K562 (cell line): Measurements from ENCODE around the gene RNASE4. TPM values are rescaled to one million over a fixed set of nuclear protein-coding genes. Genes with fewer than 3 reads are reported as not detected.

Experiments used
- DIDO1 ChIP-seq: fragments of 450-650 bp; IDR thresholded peaks from 2 replicates; pipeline ENCODE4 v1.6.1; 2016; ENCODE audit warnings: low read depth, missing biosample characterization, missing genetic modification characterization
- GABPB2 ChIP-seq: fragments of 250-450 bp; sonication (Bioruptor Pico); conservative IDR thresholded peaks from 2 replicates; pipeline ENCODE4 v1.5.1; 2021; ENCODE audit warnings: mild to moderate bottlenecking
- KLF13 ChIP-seq: fragments of 450-650 bp; IDR thresholded peaks from 2 replicates; pipeline ENCODE4 v1.6.1; 2016; ENCODE audit warnings: missing genetic modification characterization, low read depth, mild to moderate bottlenecking, missing compliant biosample characterization, moderate library complexity, borderline replicate concordance
- MGA ChIP-seq: fragments of 450-650 bp; IDR thresholded peaks from 2 replicates; pipeline ENCODE4 v1.6.1; 2016; ENCODE audit warnings: mild to moderate bottlenecking, moderate library complexity
- POLR3A ChIP-seq: IDR thresholded peaks from 2 replicates; pipeline ENCODE4 v1.6.1; 2011; ENCODE audit warnings: borderline replicate concordance, mild to moderate bottlenecking, moderate library complexity; ENCODE audit not compliant: insufficient read length, insufficient read depth; ENCODE audit errors: extremely low read depth
- RBM39 ChIP-seq: fragments of 200-400 bp; formaldehyde crosslinking; optimal IDR thresholded peaks from 2 replicates; pipeline ENCODE3; 2018; ENCODE audit warnings: low read depth, low read length
- TCF15 ChIP-seq: fragments of 250-450 bp; sonication (Bioruptor Pico); IDR thresholded peaks from 2 replicates; pipeline ENCODE4 v1.8.0; 2022; ENCODE audit warnings: moderate library complexity, mild to moderate bottlenecking, inconsistent platforms
- ZNF239 ChIP-seq: fragments of 250-450 bp; sonication (Bioruptor Pico); IDR thresholded peaks from 2 replicates; pipeline ENCODE4 v1.4.0; 2020; ENCODE audit warnings: mild to moderate bottlenecking
- ZNF311 ChIP-seq: fragments of 250-450 bp; sonication (Bioruptor Pico); IDR thresholded peaks from 2 replicates; pipeline ENCODE4 v1.4.0; 2020; ENCODE audit warnings: mild to moderate bottlenecking, moderate library complexity
- ZSCAN29 ChIP-seq: fragments of 450-650 bp; IDR thresholded peaks from 2 replicates; pipeline ENCODE4 v1.6.1; 2017
- polyA plus RNA-seq, 8 experiments: library from polyadenylated mRNA; depleted of rRNA in 4 of 8; stranded (reverse) in 5 of 8; unstranded in 3 of 8; fragments of >200 nt; fragmentation: Nextera tagmentation in 2 of 8; fragmentation: Illumina TruSeq in 1 of 8; extraction: Ambion mirVana in 2 of 8; extraction: Trizol in 1 of 8; gene quantifications; 2 replicates each; pipeline versions ENCODE4 v1.2.1 to v1.2.3, GENCODE V29; 2011 to 2014; ENCODE audit warnings: inconsistent platforms in 1 of 8, missing spikeins in 1 of 8
- total RNA-seq, 7 experiments: library from RNA; depleted of rRNA in 6 of 7; stranded (reverse); fragments of >200 nt in 6 of 7; fragmentation: Illumina TruSeq in 2 of 7; extraction: Trizol in 2 of 7; gene quantifications; 2 replicates each; pipeline versions ENCODE4 v1.2.1 to v1.2.3, GENCODE V29; 2011 to 2021; ENCODE audit warnings: low replicate concordance in 1 of 7
- TF ChIP-seq, protein P1 (sequence below): sonication (generic); formaldehyde crosslinking; IDR thresholded peaks from 2 replicates; pipeline ENCODE4 v1.8.0; 2022; ENCODE audit warnings: missing genetic modification reagents, mild to moderate bottlenecking, borderline replicate concordance

The RNASE4 gene
- total and polyA plus RNA-seq, 9 of the 15 experiments (the other 6 are each of a cell fraction or from before 2014, with no cell fraction given), result 0.09 to 0.22 (median 0.13) TPM; not detected in 2

- TF ChIP-seq MGA (no peak), DIDO1 (tag) (no peak), RBM39 (no peak), GABPB2 (CRISPR knock-in tag) (no peak), ZNF239 (CRISPR knock-in tag) (no peak), POLR3A (peak; percentile 83), ZSCAN29 (peak; percentile 48; the same call in 1 of the 2 replicates), TCF15 (CRISPR knock-in tag) (no peak), KLF13 (no peak), ZNF311 (no peak)
- TF ChIP-seq, protein P1, sequence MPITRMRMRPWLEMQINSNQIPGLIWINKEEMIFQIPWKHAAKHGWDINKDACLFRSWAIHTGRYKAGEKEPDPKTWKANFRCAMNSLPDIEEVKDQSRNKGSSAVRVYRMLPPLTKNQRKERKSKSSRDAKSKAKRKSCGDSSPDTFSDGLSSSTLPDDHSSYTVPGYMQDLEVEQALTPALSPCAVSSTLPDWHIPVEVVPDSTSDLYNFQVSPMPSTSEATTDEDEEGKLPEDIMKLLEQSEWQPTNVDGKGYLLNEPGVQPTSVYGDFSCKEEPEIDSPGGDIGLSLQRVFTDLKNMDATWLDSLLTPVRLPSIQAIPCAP, result no peak
These were observed 26.8 kb upstream of the RNASE4 start (continued) for GRCh38 chr14:20657216-20658211.
